ENCODE measurements around the gene IQCH.

The IQCH gene

GRCh38 chr15:67394873-67395639 lies 140.5 kb downstream of the IQCH start:
- no peak for DNase-seq (ENCODE audit: low read depth in 2 of 2)

DNA sequence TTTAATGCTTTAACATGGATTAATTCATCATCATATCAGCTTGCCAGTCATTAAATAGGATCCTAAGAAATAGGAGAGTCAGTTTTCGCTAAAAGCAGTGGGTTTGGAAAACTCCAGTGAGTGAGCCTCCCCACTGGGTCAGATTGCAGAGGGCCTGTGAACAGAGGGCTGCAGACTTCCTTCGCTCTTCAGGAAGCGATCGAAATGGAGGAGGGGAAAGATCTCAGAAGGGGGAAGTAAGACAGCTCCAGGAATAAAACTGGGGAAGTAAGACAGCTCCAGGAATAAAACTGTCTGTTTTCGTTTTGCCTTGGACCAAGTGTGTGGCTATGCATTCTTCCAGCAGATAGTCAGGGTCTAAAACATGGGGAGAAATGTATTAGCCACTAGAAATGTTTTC lies 141.5 kb downstream of the IQCH start:
- DNase-seq (ENCODE audit: low read depth in 2 of 2), result no peak

DNA sequence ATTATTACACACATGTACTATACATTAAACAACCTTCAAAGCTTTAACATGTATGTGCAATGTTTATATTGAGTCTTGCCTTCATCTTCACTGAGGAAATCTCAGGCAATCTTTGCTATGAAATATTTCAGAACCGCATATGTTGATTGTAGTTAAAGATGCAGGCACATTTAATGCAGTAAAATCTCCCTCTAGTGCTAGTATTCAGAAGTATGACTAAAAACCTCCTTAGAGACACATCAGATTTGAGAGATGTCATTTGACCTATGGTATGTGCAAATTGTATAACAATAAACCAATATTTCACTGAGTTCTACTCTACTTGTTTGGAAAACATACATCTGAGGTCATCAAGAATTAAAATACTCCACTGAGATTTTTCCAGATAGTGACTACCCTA lies 142.6 kb downstream of the IQCH start:
- DNase-seq (ENCODE audit: low read depth in 2 of 2), result no peak

DNA sequence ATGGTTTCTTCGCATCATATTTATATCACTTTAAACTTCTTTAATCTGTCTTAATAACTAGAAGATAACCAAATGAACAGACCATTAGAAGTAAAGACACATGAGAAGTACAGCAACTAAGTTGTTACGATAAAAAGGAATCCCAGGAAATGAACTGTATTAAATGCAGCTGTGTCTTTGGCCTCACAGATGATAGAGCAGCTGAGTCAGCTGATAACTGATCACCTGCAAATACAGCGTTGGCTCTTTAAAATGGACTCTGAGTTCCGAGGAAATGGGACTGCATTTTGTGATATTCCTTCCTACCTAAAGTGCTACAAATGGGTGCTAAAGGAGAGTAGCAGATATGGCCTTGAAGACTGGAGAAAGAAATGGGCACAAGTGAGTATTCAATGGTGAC lies 145.3 kb downstream of the IQCH start:
- no peak for DNase-seq (ENCODE audit: low read depth in 2 of 2)

DNA sequence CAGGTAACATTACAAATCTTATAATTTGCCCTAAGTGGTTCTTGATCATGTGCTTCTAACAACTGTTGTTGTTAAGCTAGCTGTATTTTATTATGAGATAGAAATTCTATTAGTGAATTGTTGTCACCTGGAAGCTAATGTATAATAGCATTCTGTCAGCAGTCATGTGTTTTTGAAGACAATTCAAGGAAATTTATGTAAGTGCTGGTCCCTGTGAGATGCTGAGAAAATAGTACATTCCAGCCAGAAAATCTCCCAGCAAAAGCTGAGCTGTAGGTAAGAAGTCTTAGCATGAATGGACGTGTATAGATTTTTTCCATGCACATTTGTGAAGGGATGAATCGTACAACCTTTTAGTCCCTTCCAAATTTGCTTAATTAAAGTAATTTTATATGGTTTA lies 146.3 kb downstream of the IQCH start:
- no peak for DNase-seq (ENCODE audit: low read depth in 2 of 2)

GRCh38 chr15:67401336-67401735 lies 146.8 kb downstream of the IQCH start:
- no peak for DNase-seq (ENCODE audit: low read depth in 2 of 2)

DNA sequence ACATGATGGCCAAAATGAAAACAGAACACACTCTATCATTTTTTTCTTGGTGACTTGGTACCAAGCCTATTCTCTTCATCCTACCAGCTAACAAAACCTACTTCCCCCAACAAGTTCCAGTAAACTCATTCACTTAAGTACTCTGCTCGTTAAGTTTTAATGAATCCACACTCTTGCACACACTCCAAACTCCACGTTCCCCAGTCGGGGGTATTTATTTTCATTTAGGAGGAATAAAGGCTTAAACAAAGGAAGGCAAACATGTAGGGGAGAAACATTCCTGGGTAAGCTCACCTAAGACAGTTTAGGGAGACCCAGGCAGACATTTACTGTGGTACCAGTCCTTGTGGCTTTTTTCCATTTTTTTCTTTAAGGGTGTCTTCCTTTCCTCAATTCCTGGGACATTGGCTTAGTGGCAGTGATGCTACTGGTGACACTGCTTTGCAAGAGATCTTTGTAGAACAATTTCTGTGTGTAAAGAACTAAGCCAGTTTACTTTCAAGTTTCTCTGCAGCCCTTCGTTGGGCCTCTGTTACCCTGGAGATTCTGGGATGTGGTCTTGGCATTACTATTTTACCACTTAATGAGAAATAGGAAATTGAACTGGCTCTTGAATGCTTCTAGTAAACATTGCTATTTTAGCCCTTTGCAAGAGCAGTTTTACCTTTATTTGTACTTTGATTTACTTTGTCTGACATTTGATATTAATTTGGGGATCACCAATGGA lies 149.0 kb downstream of the IQCH start:
- no peak for DNase-seq (ENCODE audit: low read depth in 2 of 2)

- DNase-seq (ENCODE audit: low read depth in 2 of 2), result no peak
Measured at GRCh38 chr15:67405208-67406191, 150.9 kb downstream of the IQCH start.

DNA sequence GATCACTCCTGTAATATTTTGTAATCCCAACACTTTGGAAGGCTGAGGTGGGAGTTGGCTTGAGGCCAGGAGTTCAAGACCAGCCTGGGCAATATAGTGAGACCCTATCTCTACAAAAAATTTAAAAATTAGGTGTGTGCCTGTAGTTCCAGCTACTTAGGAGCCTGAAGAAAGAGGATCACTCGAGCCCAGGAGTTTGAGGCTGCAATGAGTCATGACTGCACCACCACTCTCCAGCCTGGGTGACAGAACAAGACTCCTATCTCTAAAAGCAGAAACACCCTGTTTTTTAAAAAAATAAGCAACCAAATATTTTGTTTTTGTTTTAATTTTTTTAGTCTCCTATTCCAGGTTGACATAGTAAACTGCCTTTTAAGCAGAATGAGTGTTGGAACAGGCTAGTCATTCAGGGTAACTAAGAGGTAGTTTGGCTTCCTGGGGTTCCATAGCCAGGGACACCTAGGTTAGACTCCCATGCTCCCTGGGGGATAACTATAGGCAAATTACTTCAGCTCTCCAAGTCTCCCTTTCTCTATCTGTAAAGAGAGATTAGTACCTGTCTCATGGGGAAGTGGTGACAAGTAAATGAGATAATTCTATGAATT lies 151.8 kb downstream of the IQCH start:
- no peak for DNase-seq (ENCODE audit: low read depth in 2 of 2)

GRCh38 chr15:67407786-67408185 lies 153.2 kb downstream of the IQCH start:
- DNase-seq (ENCODE audit: low read depth in 2 of 2), result no peak

- DNase-seq (ENCODE audit: low read depth in 2 of 2), result no peak
Measured at GRCh38 chr15:67409175-67409574, 154.6 kb downstream of the IQCH start.

DNA sequence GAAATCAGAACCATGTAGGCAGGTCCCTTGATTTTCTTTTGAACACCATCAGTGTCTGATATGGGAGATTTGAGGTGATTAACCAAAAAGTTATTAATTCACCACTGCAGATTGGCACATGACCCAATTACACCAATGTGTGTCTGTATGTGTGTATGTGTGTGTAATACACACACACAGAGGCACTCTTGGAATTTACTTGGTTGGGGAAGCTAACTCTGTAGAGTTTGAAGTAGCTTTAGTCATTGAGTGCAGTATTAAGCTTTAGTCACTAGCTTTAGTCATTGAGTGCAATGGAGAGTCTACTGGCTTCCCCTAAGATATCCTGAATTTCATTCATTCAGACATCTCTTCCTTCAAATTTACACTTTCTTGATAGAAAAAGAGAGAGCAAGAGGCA lies 156.9 kb downstream of the IQCH start:
- DNase-seq (ENCODE audit: low read depth in 2 of 2), result no peak

GRCh38 chr15:67413770-67414390 lies 159.3 kb downstream of the IQCH start:
- DNase-seq (ENCODE audit: low read depth in 2 of 2), result no peak

DNA sequence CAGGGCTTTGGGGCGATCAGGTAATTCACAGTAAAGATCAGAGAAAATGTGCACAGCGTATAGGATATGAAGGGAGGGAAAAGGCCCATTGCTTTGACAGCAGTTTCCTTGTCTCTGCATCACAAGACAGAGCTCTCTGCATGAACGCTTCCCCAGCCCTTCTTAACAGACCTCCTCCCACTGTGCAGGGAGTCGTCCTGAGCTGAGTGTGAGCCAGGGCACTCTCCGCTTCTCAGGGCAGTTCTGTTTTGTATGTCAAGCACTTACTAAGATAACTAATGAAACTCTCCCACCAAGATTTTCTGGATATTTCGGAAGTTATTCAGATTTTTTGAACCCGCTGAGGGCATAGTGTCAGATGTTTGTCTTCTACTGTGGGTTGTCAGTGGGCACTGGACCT lies 160.6 kb downstream of the IQCH start:
- DNase-seq (ENCODE audit: low read depth in 2 of 2), result no peak

- no peak for DNase-seq (ENCODE audit: low read depth in 2 of 2)
Measured at GRCh38 chr15:67416891-67417290, 162.3 kb downstream of the IQCH start.

DNA sequence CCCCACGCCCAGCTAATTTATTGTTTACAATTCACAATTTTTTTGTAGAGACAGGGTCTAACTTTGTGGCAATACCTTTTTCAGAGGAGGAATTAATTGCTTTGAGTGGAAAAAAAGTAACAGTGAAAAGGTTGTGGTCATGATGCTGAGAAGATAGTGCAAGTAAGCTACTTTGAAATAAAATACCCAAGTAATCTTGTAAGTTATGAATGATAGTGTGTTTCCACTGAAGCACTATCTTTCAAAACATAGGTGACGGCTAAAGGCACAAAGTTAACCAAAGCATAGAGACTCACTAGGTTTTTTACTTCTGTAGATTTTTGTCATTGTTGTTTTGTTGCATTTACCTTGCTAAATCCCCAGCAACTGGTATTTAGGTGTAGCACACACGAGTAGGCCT lies 165.1 kb downstream of the IQCH start:
- DNase-seq (ENCODE audit: low read depth in 2 of 2), result no peak

DNA sequence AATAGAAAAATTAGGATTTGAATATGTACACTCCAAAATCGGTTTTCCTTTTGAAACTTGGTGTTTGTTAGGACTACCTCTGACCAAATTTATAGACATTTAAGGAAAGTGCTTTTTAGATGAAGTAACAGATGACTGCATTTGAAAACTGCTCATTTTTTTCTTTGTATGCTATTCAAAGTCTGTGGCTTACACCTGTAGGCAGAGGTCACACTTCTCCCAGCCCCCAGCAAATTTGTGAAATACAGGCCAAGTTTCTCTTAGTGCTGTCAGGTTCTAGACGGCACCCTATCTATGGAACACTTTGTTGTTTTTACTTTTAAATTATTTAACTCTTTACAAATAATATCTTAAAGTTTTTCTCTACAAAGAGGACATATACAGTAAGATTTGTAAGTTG lies 165.6 kb downstream of the IQCH start:
- no peak for DNase-seq (ENCODE audit: low read depth in 2 of 2)

GRCh38 chr15:67421105-67421504 lies 166.5 kb downstream of the IQCH start:
- no peak for DNase-seq (ENCODE audit: low read depth in 2 of 2)

DNA sequence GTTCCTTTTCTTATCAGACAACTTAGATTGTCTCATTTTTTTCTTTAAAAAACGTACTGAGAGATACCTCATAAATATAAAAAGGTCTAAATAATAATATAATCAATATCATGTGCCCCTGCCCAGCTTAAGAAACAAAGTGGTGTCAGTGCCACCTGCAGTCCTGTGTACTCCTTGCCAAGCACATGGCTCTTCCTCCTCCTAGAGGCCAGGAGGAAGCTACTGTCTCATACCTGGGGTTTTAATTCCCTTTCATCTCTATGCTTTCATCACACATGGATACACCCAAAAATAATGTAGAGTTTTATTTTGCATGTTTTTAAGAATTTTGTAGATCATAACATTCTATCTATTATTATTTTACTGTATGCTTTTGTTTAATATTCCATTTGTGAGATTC lies 167.7 kb downstream of the IQCH start:
- no peak for DNase-seq (ENCODE audit: low read depth in 2 of 2)

GRCh38 chr15:67433495-67434099 lies 179.0 kb downstream of the IQCH start:
- peak; percentile 7 to 13 for DNase-seq (ENCODE audit: low read depth in 2 of 2)
